GM21515 (cell line): ENCODE data around the gene FYCO1.
A peak's percentile ranks its signal among the peaks of the same experiment; 100 is the strongest.

Source experiments
- ATAC-seq: cut with Tn5 transposase; IDR thresholded peaks from one replicate; pipeline ENCODE4 v1.9.1; 2021; ENCODE audit not compliant: unreplicated experiment

The FYCO1 gene

DNA sequence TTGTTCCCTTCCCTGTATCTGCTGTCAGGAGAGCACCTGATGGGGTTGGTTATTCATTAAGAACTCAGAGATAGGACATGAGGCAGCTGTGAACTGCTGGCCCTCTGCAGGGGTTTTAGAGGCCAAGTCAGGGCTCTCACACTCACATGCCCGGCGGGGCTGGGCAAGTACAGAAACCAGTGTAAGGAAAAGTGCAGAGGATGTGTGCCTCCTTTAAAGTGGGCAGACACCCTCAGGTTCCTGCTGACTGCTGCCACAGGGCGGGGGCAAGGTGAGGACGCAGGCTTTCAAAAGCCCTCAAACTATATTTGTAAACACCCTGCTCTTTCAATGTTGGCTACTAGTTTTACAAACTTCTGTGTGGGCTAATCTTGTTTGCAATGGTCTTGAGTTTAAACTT, 30.0 kb downstream of the FYCO1 start:
- ATAC-seq, result no peak

- no peak for ATAC-seq
These were observed 30.4 kb downstream of the FYCO1 start for GRCh38 chr3:45965253-45965652.

GRCh38 chr3:45964139-45964538, 31.5 kb downstream of the FYCO1 start:
- ATAC-seq, result peak; percentile 47

DNA sequence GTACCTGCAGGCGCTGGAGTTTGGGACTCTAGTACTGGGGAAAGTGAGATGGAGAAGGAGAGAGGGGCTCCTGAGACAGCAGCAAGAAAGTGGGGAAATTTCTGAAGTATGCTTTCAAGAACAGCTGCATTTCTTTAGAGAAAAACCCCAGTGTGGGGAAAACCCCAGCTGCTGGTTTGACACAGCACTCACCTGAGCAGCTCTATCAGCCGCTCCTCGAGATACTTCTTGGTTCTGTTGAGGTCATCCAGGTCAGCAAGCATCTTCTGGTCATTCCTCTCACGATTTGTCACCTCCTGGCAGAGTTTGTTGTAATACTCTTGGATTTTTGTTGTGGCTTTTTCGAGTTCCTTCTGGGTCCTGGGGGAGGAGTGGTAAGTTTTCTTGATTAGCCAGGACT, 33.6 kb downstream of the FYCO1 start:
- no peak for ATAC-seq

- no peak for ATAC-seq
These were observed 35.3 kb downstream of the FYCO1 start for GRCh38 chr3:45960289-45960688.

- ATAC-seq, result no peak
These were observed 36.4 kb downstream of the FYCO1 start for GRCh38 chr3:45959201-45959600.

- ATAC-seq, result no peak
These were observed 37.3 kb downstream of the FYCO1 start for GRCh38 chr3:45958321-45958791.

DNA sequence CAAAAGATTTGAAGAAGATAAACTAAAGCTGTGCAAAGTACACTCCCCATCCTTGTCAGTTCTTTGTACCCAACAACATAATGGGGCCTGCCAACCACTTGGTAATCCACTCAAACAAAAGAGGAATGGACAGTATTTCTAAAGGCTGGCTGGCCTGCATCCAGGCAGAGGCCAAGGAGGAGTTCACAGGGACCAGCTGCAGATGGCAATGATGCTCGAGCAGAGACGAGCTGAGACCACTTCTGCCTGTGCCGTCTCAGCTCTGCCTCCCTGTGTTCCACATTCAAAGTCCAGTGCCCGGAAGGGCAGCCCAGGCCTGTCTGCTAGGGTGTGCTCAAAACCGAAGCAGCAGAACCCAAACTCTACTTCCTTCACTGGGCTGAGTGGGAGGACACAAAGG, 38.0 kb downstream of the FYCO1 start:
- ATAC-seq, result no peak

DNA sequence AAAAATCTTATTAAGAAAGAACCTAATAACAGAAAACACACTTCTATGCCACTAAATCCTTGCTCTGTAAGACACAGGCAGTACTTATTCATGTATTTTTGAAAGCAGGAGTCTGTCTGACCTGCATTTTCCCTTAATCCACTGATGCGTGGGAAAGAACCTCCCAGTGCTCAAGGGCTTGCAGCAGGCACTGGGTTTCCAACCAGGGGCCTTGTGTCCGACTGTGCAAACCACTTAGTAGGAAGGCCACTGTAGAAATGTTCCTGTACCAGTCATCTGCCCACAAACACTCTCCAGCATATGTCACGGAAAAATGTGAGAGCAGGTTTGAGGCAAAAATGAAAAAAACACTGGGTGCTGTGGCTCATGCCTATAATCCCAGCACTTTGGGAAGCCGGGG, 39.9 kb downstream of the FYCO1 start:
- ATAC-seq, result no peak

DNA sequence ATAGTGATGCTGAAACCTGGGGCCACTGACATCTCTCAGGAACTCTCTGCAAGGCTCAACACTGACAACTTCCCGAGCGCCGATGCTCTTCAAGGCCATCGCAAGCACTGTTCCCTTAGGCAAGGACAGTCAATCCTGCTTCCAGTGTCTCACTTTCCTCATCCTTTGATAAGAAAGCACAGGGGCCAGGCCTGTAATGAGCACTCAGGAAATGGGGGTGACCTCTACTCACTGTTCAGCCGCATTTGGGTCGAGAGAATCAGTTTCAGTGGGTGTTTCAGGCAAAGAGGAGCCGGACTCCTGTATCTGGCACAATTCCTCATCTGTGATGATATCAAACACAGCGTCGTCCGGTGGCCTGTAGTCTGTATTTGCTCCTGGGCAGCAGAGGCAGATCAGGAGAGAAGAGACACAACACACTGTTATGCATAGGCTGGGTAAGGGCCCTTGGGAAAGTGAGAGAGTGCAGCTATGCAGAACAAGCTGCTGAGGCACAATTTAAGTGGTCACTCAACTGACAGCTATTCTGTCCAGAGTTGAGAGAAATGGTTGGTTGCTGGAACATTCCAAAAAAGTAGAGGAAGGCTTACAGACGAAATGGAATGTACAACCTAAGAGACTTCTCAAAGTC, 40.5 kb downstream of the FYCO1 start:
- ATAC-seq, result no peak

GRCh38 chr3:45954306-45954705, 41.3 kb downstream of the FYCO1 start:
- ATAC-seq, result no peak

- no peak for ATAC-seq
These were observed 42.1 kb downstream of the FYCO1 start for GRCh38 chr3:45953536-45953935.

DNA sequence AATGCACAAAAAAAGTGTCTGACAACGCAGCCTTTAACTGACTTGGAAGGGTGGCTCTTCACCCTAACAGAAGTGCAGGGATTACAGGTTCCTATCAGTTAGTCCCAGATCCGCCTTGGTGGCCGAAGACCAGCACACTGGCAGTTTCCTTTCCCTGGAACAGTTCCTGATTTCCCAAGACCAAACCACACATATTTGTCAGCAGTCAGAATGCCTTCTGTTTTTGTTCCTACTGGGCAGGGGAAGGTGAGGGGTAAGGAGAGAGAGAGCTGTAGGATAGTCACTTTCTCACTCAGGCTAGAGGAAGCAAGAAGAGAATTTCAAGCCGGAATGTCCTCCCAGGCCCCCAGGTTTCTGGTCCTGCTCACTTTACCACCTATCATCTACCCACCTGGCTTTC, 43.2 kb downstream of the FYCO1 start:
- ATAC-seq, result no peak

DNA sequence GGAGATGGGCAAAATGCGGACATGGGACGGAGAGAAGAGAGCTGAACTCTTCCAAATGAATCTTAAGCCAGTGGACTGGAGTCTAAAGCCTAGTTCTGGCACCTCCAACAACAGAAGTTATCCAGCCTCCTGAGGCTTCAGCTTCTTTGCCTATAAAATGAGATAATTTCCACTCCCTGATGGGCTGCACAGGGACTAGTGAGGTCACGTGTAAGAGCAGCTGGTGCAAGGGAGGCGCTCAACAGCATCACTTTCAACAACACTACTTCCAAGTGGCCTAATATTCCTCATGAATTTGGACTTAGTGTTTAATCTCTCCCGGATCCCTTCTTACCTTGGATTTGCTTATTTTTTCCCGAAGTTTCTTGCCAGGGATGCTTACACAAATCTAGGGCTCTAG, 43.7 kb downstream of the FYCO1 start:
- ATAC-seq, result no peak

DNA sequence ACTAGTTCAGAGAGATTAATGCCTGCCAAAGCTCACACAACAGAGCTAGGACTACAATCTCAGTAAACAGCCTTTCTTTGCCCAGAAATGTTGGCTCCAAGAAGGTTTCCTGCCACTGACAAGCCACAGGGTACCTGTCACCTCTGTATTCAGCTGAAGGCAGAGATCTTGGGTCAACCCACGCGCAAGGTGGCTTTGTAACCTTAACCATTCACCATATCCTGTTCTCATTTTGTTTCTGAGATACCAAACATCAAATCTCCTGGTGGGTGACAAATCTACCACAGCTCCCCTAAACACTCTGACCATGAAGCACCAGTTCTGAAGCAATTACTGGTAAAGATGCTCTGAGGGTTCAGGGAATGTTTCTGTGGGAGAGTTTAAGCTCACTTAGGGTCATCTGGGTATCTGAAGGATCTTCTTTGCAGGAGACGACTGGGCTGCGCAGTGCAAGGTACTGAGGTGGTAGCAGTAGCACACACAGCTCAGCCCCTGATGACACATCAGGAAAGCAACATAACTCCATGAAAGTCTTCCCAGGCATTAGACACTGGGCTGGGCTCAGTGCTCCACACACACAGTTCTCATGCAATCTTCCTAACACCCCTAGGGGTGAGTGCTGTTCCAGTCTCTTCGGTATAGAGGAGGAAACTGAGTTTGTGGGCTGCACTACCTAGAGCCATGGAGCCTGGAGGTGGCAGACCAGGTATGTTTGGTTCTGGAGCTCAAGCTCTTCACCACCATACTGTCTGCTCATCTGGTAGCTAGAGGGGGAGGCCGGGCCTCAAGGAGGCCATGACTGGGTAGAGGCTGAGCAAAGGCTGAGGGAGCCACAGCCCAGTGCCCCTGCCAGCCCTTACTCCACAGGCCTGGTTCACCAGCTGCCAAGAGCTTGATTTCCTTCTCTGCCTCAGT, 44.7 kb downstream of the FYCO1 start:
- ATAC-seq, result no peak

DNA sequence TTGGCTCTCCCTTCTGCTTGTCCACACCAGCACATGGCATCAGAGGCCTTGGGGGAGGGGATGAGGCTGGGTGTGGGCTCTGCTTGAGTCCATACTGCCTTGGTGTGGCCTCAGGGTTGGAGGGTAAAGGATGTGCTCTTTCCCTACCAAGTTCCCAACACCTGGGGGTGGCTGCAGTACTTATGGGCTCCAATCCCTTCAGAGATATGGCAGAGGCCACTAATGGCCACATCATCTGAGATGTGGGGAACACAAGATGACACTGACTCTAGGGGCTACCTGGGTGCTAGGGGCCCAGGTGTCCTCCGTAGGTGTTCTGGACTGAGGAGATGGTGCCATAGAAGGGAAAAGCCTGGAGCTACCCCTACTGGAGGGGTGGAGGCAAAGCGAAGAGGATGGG, 45.5 kb downstream of the FYCO1 start:
- no peak for ATAC-seq

- no peak for ATAC-seq
These were observed 46.2 kb downstream of the FYCO1 start for GRCh38 chr3:45949432-45949831.

GRCh38 chr3:45948881-45949280, 46.7 kb downstream of the FYCO1 start:
- no peak for ATAC-seq

GRCh38 chr3:45948311-45948781, 47.3 kb downstream of the FYCO1 start:
- ATAC-seq, result no peak

GRCh38 chr3:45947361-45947760, 48.3 kb downstream of the FYCO1 start:
- ATAC-seq, result no peak

GRCh38 chr3:45946875-45947274, 48.7 kb downstream of the FYCO1 start:
- ATAC-seq, result no peak

DNA sequence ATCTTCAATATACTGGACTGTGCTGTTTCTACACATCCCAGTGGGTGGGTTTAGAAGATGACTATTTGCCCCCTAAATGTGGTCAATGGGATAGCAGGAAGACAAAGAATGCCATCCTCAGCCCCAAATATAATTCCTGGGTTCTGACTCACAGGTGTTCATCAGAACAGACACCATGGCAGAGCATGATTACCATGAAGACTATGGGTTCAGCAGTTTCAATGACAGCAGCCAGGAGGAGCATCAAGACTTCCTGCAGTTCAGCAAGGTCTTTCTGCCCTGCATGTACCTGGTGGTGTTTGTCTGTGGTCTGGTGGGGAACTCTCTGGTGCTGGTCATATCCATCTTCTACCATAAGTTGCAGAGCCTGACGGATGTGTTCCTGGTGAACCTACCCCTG, 49.3 kb downstream of the FYCO1 start:
- ATAC-seq, result no peak
